Cortex of kidney (tissue), 1 donor: ENCODE data around the gene TM4SF4.

Experiments used
- DNase-seq: peaks from one replicate; lab custom pipeline; 2025; lab: John Stamatoyannopoulos, UW

Gene TM4SF4

GRCh38 chr3:149548669-149549065 is 74.2 kb downstream of the TM4SF4 start:
- DNase-seq = no peak

GRCh38 chr3:149551500-149551899 is 77.0 kb downstream of the TM4SF4 start:
- no peak for DNase-seq

- no peak for DNase-seq
These were observed 78.2 kb downstream of the TM4SF4 start for GRCh38 chr3:149552700-149553099.
